HL-60 (cell line): Measurements from ENCODE around the gene CYP1A2.
"Not testable (repeated sequence)": the region's sequence is repeated elsewhere in the genome, so short reads cannot be mapped to it uniquely, and the experiment has no call there.

Experiments used
- GABPA ChIP-seq: IDR thresholded peaks from 2 replicates; pipeline ENCODE4 v1.6.1; 2012; ENCODE audit warnings: low read depth
- POLR2AphosphoS5 ChIP-seq: IDR thresholded peaks from 2 replicates; pipeline ENCODE4 v1.6.1; 2012; ENCODE audit warnings: low read depth
- REST ChIP-seq: IDR thresholded peaks from 2 replicates; pipeline ENCODE4 v1.6.1; 2012; ENCODE audit warnings: low read depth; ENCODE audit not compliant: insufficient replicate concordance
- TF ChIP-seq, protein P1 (sequence below): IDR thresholded peaks from one replicate; pipeline ENCODE4 v1.5.1; 2011; ENCODE audit warnings: low read length, control low read depth, inconsistent platforms; ENCODE audit not compliant: insufficient read depth

DNA sequence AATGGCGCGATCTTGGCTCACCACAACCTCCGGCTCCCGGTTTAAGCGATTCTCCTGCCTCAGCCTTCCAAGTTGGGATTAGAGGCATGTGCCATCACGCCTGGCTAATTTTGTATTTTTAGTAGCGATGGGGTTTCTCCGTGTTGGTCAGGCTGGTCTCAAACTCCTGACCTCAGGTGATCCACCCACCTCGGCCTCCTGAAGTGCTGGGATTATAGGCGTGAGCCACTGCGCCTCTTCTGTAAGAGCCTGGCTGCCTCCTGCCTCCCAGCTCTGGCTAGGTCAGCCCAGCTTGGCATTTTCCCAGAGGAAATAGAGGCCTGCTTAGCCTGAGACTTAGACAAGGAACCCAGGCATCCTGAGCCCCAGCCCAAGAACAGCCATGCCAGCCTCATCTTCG is 37.4 kb downstream of the CYP1A2 start:
- TF ChIP-seq, protein P1, sequence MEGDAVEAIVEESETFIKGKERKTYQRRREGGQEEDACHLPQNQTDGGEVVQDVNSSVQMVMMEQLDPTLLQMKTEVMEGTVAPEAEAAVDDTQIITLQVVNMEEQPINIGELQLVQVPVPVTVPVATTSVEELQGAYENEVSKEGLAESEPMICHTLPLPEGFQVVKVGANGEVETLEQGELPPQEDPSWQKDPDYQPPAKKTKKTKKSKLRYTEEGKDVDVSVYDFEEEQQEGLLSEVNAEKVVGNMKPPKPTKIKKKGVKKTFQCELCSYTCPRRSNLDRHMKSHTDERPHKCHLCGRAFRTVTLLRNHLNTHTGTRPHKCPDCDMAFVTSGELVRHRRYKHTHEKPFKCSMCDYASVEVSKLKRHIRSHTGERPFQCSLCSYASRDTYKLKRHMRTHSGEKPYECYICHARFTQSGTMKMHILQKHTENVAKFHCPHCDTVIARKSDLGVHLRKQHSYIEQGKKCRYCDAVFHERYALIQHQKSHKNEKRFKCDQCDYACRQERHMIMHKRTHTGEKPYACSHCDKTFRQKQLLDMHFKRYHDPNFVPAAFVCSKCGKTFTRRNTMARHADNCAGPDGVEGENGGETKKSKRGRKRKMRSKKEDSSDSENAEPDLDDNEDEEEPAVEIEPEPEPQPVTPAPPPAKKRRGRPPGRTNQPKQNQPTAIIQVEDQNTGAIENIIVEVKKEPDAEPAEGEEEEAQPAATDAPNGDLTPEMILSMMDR = not testable (repeated sequence)
- not testable (repeated sequence) for TF ChIP-seq REST, POLR2AphosphoS5, GABPA
